Measurements from ENCODE around the gene ZNF76. TPM values are rescaled to one million over a fixed set of nuclear protein-coding genes. Genes with fewer than 3 reads are reported as not detected.

ZNF76 gene
- polyA plus RNA-seq, 1 donor from 2014 or later = 26.3 TPM

- no peak overlapping the region for H3K9ac ChIP-seq (ENCODE audit: low read length)
- H2AFZ ChIP-seq (ENCODE audit: low read depth, low read length) = no peak overlapping the region
- no peak overlapping the region for H3K4me2 ChIP-seq (ENCODE audit: low read length)
- no peaks in the 10 kb centered on the region for H3K79me2 ChIP-seq (replicated peaks; ENCODE audit: insufficient read depth, low read length)
- no peaks in the 10 kb centered on the region for H3K9me2 ChIP-seq (ENCODE audit: insufficient read depth, low read length)
- no peaks in the 10 kb centered on the region for H3K36me3 ChIP-seq (ENCODE audit: insufficient read depth, low read length)
- H3K27ac ChIP-seq (ENCODE audit: low read length) = no peak overlapping the region
- TF ChIP-seq EZH2 (IDR thresholded peaks at IDR 0.05; ENCODE audit: borderline replicate concordance, insufficient read depth, low read length, poor library complexity, severe bottlenecking) (no peak), TAF1 (IDR thresholded peaks at IDR 0.05; ENCODE audit: low read depth) (no peak), EP300 (conservative IDR thresholded peaks at IDR 0.05; ENCODE audit: poor library complexity, severe bottlenecking) (no peak), POLR2AphosphoS5 (IDR thresholded peaks at IDR 0.05) (no peak), RAD21 (conservative IDR thresholded peaks at IDR 0.05) (no peak)
- no peak overlapping the region for H3K4me3 ChIP-seq (ENCODE audit: low read length)
- H3K9me3 ChIP-seq (ENCODE audit: low read length) = no peaks in the 10 kb centered on the region
- H4K20me1 ChIP-seq (ENCODE audit: insufficient read depth) = no peaks in the 10 kb centered on the region
- no peaks in the 10 kb centered on the region for H3F3A ChIP-seq (ENCODE audit: insufficient read depth, low read length, poor library complexity, severe bottlenecking)
- H3K27me3 ChIP-seq (ENCODE audit: insufficient read depth, low read depth, low read length) = no peaks in the 10 kb centered on the region
These were observed 50.8 kb downstream of the ZNF76 start for GRCh38 chr6:35310265-35310831.

- H3F3A ChIP-seq (ENCODE audit: insufficient read depth, low read length, poor library complexity, severe bottlenecking) = no peaks in the 10 kb centered on the region
- H3K9me3 ChIP-seq (ENCODE audit: low read length) = no peaks in the 10 kb centered on the region
- no peak overlapping the region for H3K27ac ChIP-seq (ENCODE audit: low read length)
- H4K20me1 ChIP-seq (ENCODE audit: insufficient read depth) = no peaks in the 10 kb centered on the region
- no peaks in the 10 kb centered on the region for H3K79me2 ChIP-seq (replicated peaks; ENCODE audit: insufficient read depth, low read length)
- no peaks in the 10 kb centered on the region for H3K27me3 ChIP-seq (ENCODE audit: insufficient read depth, low read depth, low read length)
- no peaks in the 10 kb centered on the region for H3K9me2 ChIP-seq (ENCODE audit: insufficient read depth, low read length)
- no peak overlapping the region for H3K4me3 ChIP-seq (ENCODE audit: low read length)
- no peak overlapping the region for H3K4me2 ChIP-seq (ENCODE audit: low read length)
- H3K36me3 ChIP-seq (ENCODE audit: insufficient read depth, low read length) = no peaks in the 10 kb centered on the region
- H3K9ac ChIP-seq (ENCODE audit: low read length) = no peak overlapping the region
- H2AFZ ChIP-seq (ENCODE audit: low read depth, low read length) = no peak overlapping the region
- TF ChIP-seq CTCF (IDR thresholded peaks at IDR 0.05; ENCODE audit: poor library complexity, severe bottlenecking) (no peak), EZH2 (IDR thresholded peaks at IDR 0.05; ENCODE audit: borderline replicate concordance, insufficient read depth, low read length, poor library complexity, severe bottlenecking) (no peak), SMC3 (conservative IDR thresholded peaks at IDR 0.05; ENCODE audit: poor library complexity) (no peak), EP300 (conservative IDR thresholded peaks at IDR 0.05; ENCODE audit: poor library complexity, severe bottlenecking) (no peak), MXI1 (conservative IDR thresholded peaks at IDR 0.05; ENCODE audit: poor library complexity, severe bottlenecking) (no peak), REST (IDR thresholded peaks at IDR 0.05; ENCODE audit: borderline replicate concordance) (no peak), TAF1 (IDR thresholded peaks at IDR 0.05; ENCODE audit: low read depth) (no peak), RAD21 (conservative IDR thresholded peaks at IDR 0.05) (no peak)
These were observed 52.0 kb downstream of the ZNF76 start for GRCh38 chr6:35311390-35312075.
